Fibroblast of villous mesenchyme (primary cell): ENCODE data around the gene PFKP. TPM values are rescaled to one million over a fixed set of nuclear protein-coding genes. Genes with fewer than 3 reads are reported as not detected.

Experiments used
- DNase-seq: peaks from one replicate; pipeline ENCODE4 v3.0.0-alpha.2; 2010; ENCODE audit warnings: low read depth
- H3K4me3 ChIP-seq: 2 replicates; pipeline ENCODE4 v1.5.1; 2011; ENCODE audit warnings: low read depth, mild to moderate bottlenecking, low read length
- CTCF ChIP-seq: IDR thresholded peaks from 2 replicates; pipeline ENCODE4 v1.5.1; 2012; ENCODE audit warnings: low read depth, mild to moderate bottlenecking, low read length; ENCODE audit not compliant: insufficient read depth
- total RNA-seq: library from RNA; depleted of rRNA; stranded (reverse); fragments of >200 nt; gene quantifications from 2 replicates; pipeline ENCODE4 v1.2.3, GENCODE V29; 2012

Gene PFKP
- total RNA-seq, 1 donor, result 120 TPM

GRCh38 chr10:3146289-3146688 lies 78.9 kb downstream of the PFKP start:
- H3K4me3 ChIP-seq, result no peak overlapping the region
- TF ChIP-seq CTCF, result no peak
- no peak for DNase-seq

- no peak for DNase-seq
- H3K4me3 ChIP-seq, result no peak overlapping the region
- no peak for TF ChIP-seq CTCF
These were observed 79.9 kb downstream of the PFKP start for GRCh38 chr10:3147117-3147820.

- no peak for TF ChIP-seq CTCF
- DNase-seq, result no peak
- no peak overlapping the region for H3K4me3 ChIP-seq
These were observed 80.7 kb downstream of the PFKP start for GRCh38 chr10:3148041-3148440.

GRCh38 chr10:3148994-3149393 lies 81.6 kb downstream of the PFKP start:
- TF ChIP-seq CTCF, result no peak
- no peak overlapping the region for H3K4me3 ChIP-seq
- no peak for DNase-seq

- TF ChIP-seq CTCF, result no peak
- H3K4me3 ChIP-seq, result no peak overlapping the region
- no peak for DNase-seq
These were observed 82.6 kb downstream of the PFKP start for GRCh38 chr10:3149918-3150317.

GRCh38 chr10:3150366-3150765 lies 83.0 kb downstream of the PFKP start:
- no peak overlapping the region for H3K4me3 ChIP-seq
- no peak for DNase-seq
- TF ChIP-seq CTCF, result no peak

- H3K4me3 ChIP-seq, result no peak overlapping the region
- no peak for DNase-seq
- TF ChIP-seq CTCF, result no peak
These were observed 83.6 kb downstream of the PFKP start for GRCh38 chr10:3150961-3151360.
